Measurements from ENCODE around the gene PLEKHG5.
"Not testable (repeated sequence)": the region's sequence is repeated elsewhere in the genome, so short reads cannot be mapped to it uniquely, and the experiment has no call there.

Gene PLEKHG5

GRCh38 chr1:6435547-6435946 lies 55.9 kb downstream of the PLEKHG5 start:
- no peak for TF ChIP-seq CTCF (IDR thresholded peaks at IDR 0.05; ENCODE audit: insufficient read depth, low read length, poor library complexity, severe bottlenecking)
- no peak for DNase-seq (ENCODE audit: extremely low read depth, insufficient read length)
- no peaks in the 10 kb centered on the region for H3K27me3 ChIP-seq (replicated peaks; ENCODE audit: control insufficient read depth, insufficient read depth, low read length)

GRCh38 chr1:6435129-6435528 lies 56.3 kb downstream of the PLEKHG5 start:
- DNase-seq (ENCODE audit: extremely low read depth, insufficient read length) = no peak
- Histone ChIP-seq H3K27me3 (replicated peaks; ENCODE audit: control insufficient read depth, insufficient read depth, low read length) (no peaks in the 10 kb centered on the region), H3K4me3 (replicated peaks; ENCODE audit: low read depth, low read length) (no peak overlapping the region), H3K36me3 (ENCODE audit: control insufficient read depth, insufficient read depth, low read length) (no peaks in the 10 kb centered on the region)
- TF ChIP-seq CTCF (IDR thresholded peaks at IDR 0.05; ENCODE audit: insufficient read depth, low read length, poor library complexity, severe bottlenecking) = no peak

More at GRCh38 chr1:6435547-6435946, 55.9 kb downstream of the PLEKHG5 start:
- Histone ChIP-seq H3K36me3 (ENCODE audit: control insufficient read depth, insufficient read depth, low read length) (no peaks in the 10 kb centered on the region), H3K4me3 (replicated peaks; ENCODE audit: low read depth, low read length) (no peak overlapping the region)

GRCh38 chr1:6434186-6434585 lies 57.3 kb downstream of the PLEKHG5 start:
- no peak overlapping the region for H3K4me3 ChIP-seq (replicated peaks; ENCODE audit: low read depth, low read length)
- no peaks in the 10 kb centered on the region for H3K36me3 ChIP-seq (ENCODE audit: control insufficient read depth, insufficient read depth, low read length)
- no peak for DNase-seq (ENCODE audit: extremely low read depth, insufficient read length)
- no peaks in the 10 kb centered on the region for H3K27me3 ChIP-seq (replicated peaks; ENCODE audit: control insufficient read depth, insufficient read depth, low read length)
- no peak for TF ChIP-seq CTCF (IDR thresholded peaks at IDR 0.05; ENCODE audit: insufficient read depth, low read length, poor library complexity, severe bottlenecking)

- H3K27me3 ChIP-seq (replicated peaks; ENCODE audit: control insufficient read depth, insufficient read depth, low read length); H3K36me3 ChIP-seq (ENCODE audit: control insufficient read depth, insufficient read depth, low read length); DNase-seq (ENCODE audit: extremely low read depth, insufficient read length); H3K4me3 ChIP-seq (replicated peaks; ENCODE audit: low read depth, low read length): not testable (repeated sequence)
Measured at GRCh38 chr1:6431645-6432579, 59.6 kb downstream of the PLEKHG5 start.

GRCh38 chr1:6429660-6430411 lies 61.6 kb downstream of the PLEKHG5 start:
- H3K4me3 ChIP-seq (replicated peaks; ENCODE audit: low read depth, low read length); H3K27me3 ChIP-seq (replicated peaks; ENCODE audit: control insufficient read depth, insufficient read depth, low read length); H3K36me3 ChIP-seq (ENCODE audit: control insufficient read depth, insufficient read depth, low read length); DNase-seq (ENCODE audit: extremely low read depth, insufficient read length): not testable (repeated sequence)

GRCh38 chr1:6428453-6428852 lies 63.0 kb downstream of the PLEKHG5 start:
- not testable (repeated sequence) for H3K4me3 ChIP-seq (replicated peaks; ENCODE audit: low read depth, low read length); H3K27me3 ChIP-seq (replicated peaks; ENCODE audit: control insufficient read depth, insufficient read depth, low read length); DNase-seq (ENCODE audit: extremely low read depth, insufficient read length)

More at GRCh38 chr1:6428453-6428852, 63.0 kb downstream of the PLEKHG5 start:
- not testable (repeated sequence) for H3K36me3 ChIP-seq (ENCODE audit: control insufficient read depth, insufficient read depth, low read length)

Data from GM06990 (cell line).